Lung (tissue), 16 donors: ENCODE results near the gene MAGEB17. TPM values are rescaled to one million over a fixed set of nuclear protein-coding genes. Genes with fewer than 3 reads are reported as not detected.

Experiments used
- ATAC-seq: fragments of 200-7000 bp; cut with Tn5 transposase; one replicate; pipeline ENCODE4 v1.9.1; 2020; ENCODE audit warnings: moderate number of reproducible peaks; ENCODE audit not compliant: insufficient read depth, low FRiP score
- DNase-seq, 3 donors: peaks; one replicate each; pipeline ENCODE4 v3.0.0-alpha.2; 2013 to 2017
- H3K27ac ChIP-seq, 2 donors: one replicate each; pipeline ENCODE4 v1.5.1; 2013; ENCODE audit warnings: mild to moderate bottlenecking in 2 of 2, moderate library complexity in 2 of 2, control low read depth in 1 of 2, inconsistent platforms in 1 of 2, low read depth in 1 of 2, low read length in 1 of 2
- H3K27me3 ChIP-seq, 3 donors: one replicate each; pipeline ENCODE4 v1.5.1; 2013; ENCODE audit warnings: low read length in 2 of 3; ENCODE audit not compliant: control insufficient read depth in 3 of 3, insufficient read depth in 3 of 3
- H3K36me3 ChIP-seq, 4 donors: one replicate each; pipeline ENCODE4 v1.5.1; 2013; ENCODE audit warnings: low read length in 4 of 4, mild to moderate bottlenecking in 1 of 4, moderate library complexity in 1 of 4; ENCODE audit not compliant: control insufficient read depth in 4 of 4, insufficient read depth in 4 of 4
- H3K4me1 ChIP-seq, 5 donors: one replicate each; pipeline ENCODE4 v1.5.1; 2013; ENCODE audit warnings: low read length in 5 of 5, mild to moderate bottlenecking in 2 of 5, moderate library complexity in 1 of 5; ENCODE audit not compliant: control insufficient read depth in 5 of 5, insufficient read depth in 5 of 5
- H3K4me3 ChIP-seq: one replicate; pipeline ENCODE4 v1.5.1; 2013; ENCODE audit warnings: mild to moderate bottlenecking, control low read depth, moderate library complexity
- H3K9ac ChIP-seq, 2 donors: one replicate each; pipeline ENCODE4 v1.5.1; 2013; ENCODE audit warnings: low read length in 2 of 2, control low read depth in 1 of 2; ENCODE audit not compliant: insufficient read depth in 1 of 2
- H3K9me3 ChIP-seq, 4 donors: one replicate each; pipeline ENCODE4 v1.5.1; 2013; ENCODE audit warnings: low read length in 3 of 4, mild to moderate bottlenecking in 1 of 4, moderate library complexity in 1 of 4; ENCODE audit not compliant: control insufficient read depth in 4 of 4, insufficient read depth in 3 of 4
- WGBS, 2 donors: extraction: QIAGEN DNeasy Blood & Tissue Kit; methylation state at CpG; one replicate each; pipeline ENCODE4 v1.1.7; 2013; 5-methylcytosine and 5-hydroxymethylcytosine counted together
- long read RNA-seq, 5 donors: transcript quantifications; one replicate each; lab custom pipeline, GENCODE V29; 2026
- polyA plus RNA-seq, 2 donors: library from polyadenylated mRNA; stranded (reverse); fragments of 200-250 nt; gene quantifications; one replicate each; pipeline ENCODE4 v1.2.1, GENCODE V29; 2013
- total RNA-seq, 2 donors: library from RNA; depleted of rRNA in 1 of 2; stranded (reverse); fragments of >200 nt in 1 of 2; gene quantifications; one replicate each; pipeline ENCODE4 v1.2.1, GENCODE V29; 2014 to 2021
- TF ChIP-seq, protein P1 (sequence below): IDR thresholded peaks from 2 replicates; pipeline ENCODE4 v1.5.1; 2012; ENCODE audit warnings: mild to moderate bottlenecking; ENCODE audit errors: control extremely low read depth, extremely low read depth
- donor health status: control.
- donor health status: control.
- donor health status: Bipolar disorder and iron deficiency.
- donor health status: healthy.
- donor health status: DM: yes; HTN: yes; CAD: no.

The MAGEB17 gene, protein sequence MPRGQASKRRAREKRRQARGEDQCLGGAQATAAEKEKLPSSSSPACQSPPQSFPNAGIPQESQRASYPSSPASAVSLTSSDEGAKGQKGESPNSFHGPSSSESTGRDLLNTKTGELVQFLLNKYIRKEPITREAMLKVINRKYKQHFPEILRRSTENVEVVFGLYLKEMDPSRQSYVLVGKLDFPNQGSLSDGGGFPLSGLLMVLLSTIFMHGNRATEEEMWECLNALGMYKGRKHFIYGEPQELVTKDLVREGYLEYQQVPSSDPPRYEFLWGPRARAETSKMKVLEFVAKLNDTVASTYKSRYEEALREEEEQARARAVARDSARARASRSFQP
- total RNA-seq (not detected), polyA plus RNA-seq (under 1 TPM in 1 of 2 donors, not detected in 1; 0.05 TPM)
- long read RNA-seq, donor 1: 0 reads
- long read RNA-seq, donor 2: 0 reads
- long read RNA-seq, donor 3: 0 reads
- long read RNA-seq, donor 4: 0 reads
- long read RNA-seq, donor 5: 0 reads

DNA sequence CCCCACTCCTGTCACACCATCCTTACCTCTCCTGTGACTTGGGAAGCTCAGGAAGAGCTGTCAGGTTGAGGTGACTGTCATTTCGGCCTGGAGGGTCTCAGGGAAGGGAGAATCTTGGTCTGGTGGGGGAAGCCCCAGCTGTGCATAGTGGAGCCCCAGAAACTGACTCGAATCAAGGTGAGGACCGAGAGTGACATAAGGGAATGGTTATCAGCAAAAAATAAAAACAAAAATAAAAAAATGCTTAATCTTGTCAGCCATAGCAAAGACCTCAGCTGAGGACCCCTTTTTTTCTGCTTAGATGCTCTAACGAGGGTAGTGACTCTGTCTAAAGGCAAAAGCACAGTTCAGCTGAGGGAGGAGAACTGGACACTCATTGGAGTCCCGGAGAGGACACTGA, at the start of gene MAGEB17:
Gene MAGEB17 (plus strand): TSS at position 301 of the 400 bp plus-strand sequence. CDS start 2,902 bp downstream, outside the sequence.
- Histone ChIP-seq H3K36me3 (no peaks in the 10 kb centered on the region), H3K4me3 (no peak within 1 kb of the TSS), H3K4me1 (no peaks in the 10 kb centered on the region), H3K9me3 (peaks cover 0 to 7% (median 3%) of the 10 kb centered on the region in 4 donors), H3K9ac (no peak within 1 kb of the TSS), H3K27ac (no peak within 1 kb of the TSS), H3K27me3 (peaks cover 0 to 31% (median 4%) of the 10 kb centered on the region in 3 donors)
- DNase-seq (no peak), ATAC-seq (no peak)
- TF ChIP-seq, protein P1, sequence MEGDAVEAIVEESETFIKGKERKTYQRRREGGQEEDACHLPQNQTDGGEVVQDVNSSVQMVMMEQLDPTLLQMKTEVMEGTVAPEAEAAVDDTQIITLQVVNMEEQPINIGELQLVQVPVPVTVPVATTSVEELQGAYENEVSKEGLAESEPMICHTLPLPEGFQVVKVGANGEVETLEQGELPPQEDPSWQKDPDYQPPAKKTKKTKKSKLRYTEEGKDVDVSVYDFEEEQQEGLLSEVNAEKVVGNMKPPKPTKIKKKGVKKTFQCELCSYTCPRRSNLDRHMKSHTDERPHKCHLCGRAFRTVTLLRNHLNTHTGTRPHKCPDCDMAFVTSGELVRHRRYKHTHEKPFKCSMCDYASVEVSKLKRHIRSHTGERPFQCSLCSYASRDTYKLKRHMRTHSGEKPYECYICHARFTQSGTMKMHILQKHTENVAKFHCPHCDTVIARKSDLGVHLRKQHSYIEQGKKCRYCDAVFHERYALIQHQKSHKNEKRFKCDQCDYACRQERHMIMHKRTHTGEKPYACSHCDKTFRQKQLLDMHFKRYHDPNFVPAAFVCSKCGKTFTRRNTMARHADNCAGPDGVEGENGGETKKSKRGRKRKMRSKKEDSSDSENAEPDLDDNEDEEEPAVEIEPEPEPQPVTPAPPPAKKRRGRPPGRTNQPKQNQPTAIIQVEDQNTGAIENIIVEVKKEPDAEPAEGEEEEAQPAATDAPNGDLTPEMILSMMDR: no peak
- WGBS, 2 donors: 69 to 99% methylated on average over 5 of the region's 5 CpGs

DNA sequence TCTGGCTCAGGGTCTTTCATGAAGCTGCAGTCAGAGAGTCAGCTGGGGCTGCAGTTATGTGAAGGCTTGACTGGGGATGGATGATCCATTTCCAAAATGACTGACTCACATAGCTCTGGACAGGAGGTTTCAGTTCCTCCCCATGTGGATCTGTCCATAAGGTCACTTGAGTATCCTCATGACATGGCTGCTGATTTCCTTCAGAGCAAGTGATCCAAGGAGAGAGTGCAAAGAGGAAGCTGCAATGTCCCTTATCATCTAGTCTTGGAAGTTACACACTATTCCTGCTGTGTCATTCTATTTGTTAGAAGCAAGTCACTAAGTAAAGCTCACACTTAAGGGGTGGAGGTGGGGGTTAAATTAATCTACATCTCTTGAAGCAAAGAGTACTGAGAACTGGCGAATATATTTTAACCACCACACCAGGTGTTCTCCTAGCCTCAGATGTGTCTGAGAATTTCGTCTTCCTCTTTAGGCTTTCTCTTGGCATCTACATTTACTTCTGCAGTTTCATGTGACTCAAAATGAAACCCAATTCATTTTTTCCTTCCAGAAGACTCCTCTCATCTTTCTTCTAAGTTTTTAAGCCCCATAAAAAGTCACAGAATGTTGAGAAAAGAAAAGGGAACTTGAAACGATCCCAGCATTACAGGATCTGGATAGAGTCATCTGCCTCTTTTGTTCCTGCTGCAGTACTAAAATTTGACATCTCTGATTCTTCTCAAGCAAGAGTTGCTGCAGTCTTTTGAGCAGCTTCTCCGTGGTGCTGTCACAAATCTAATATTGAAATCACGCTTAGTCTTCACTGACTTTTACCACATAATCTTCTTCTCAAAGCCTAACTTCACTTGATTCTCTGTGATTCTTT, 47.7 kb upstream of the MAGEB17 start:
- no peak for ATAC-seq
- WGBS, 2 donors: 43 to 68% methylated on average over 5 of the region's 5 CpGs
- Histone ChIP-seq H3K9me3 (peaks cover 0 to 4% (median 0%) of the 10 kb centered on the region in 4 donors), H3K4me1 (peaks cover 0 to 3% (median 0%) of the 10 kb centered on the region in 5 donors), H3K36me3 (no peaks in the 10 kb centered on the region), H3K4me3 (no peak overlapping the region), H3K9ac (no peak overlapping the region), H3K27ac (no peak overlapping the region), H3K27me3 (peaks cover 2 to 47% (median 26%) of the 10 kb centered on the region in 3 donors)
- no peak for DNase-seq
- TF ChIP-seq, protein P1: no peak

DNA sequence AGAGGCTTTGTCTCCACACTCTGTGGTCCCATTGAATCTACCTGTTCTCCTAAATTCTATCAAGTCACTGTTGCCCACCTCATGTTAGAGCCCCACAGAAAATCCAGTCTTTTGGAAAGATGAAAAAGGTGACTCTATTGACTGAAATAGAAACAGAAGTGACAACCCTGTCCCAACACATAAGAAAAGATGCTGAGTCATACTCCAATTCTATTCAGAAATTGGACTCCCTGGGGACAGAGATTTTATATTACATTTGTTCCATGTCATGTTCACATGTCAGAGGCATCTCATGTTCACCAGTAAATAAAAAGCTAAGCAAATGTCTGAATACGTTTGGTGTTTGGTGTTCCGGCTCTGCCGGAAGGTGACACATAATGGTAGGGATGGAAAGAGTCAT, 46.9 kb upstream of the MAGEB17 start:
- peaks cover 0 to 3% (median 0%) of the 10 kb centered on the region in 5 donors for H3K4me1 ChIP-seq
- 91 to 92% methylated on average over 3 of the region's 3 CpGs for WGBS, 2 donors
- no peak overlapping the region for H3K9ac ChIP-seq
- DNase-seq (no peak), ATAC-seq (no peak)
- H3K4me3 ChIP-seq: no peak overlapping the region
- H3K36me3 ChIP-seq: no peaks in the 10 kb centered on the region
- TF ChIP-seq, protein P1: no peak
- H3K9me3 ChIP-seq: peaks cover 0 to 4% (median 0%) of the 10 kb centered on the region in 4 donors
- H3K27me3 ChIP-seq: peaks cover 0 to 44% (median 26%) of the 10 kb centered on the region in 3 donors
- H3K27ac ChIP-seq: no peak overlapping the region
